ENCODE data around the gene SNORC. TPM values are rescaled to one million over a fixed set of nuclear protein-coding genes. Genes with fewer than 3 reads are reported as not detected.
A peak's percentile ranks its signal among the peaks of the same experiment; 100 is the strongest.

SNORC gene
- total RNA-seq, 2 donors from 2014 or later: 1.7 to 8.0 TPM

- no peak for DNase-seq (ENCODE audit: low spot score)
- no peaks in the 10 kb centered on the region for H3K4me1 ChIP-seq (replicated peaks)
- no peaks in the 10 kb centered on the region for H3K9me3 ChIP-seq
- no peak overlapping the region for H3K27ac ChIP-seq
- no peaks in the 10 kb centered on the region for H3K36me3 ChIP-seq
- H3K4me3 ChIP-seq: peak overlapping the region; percentile 38 to 45
- no peaks in the 10 kb centered on the region for H3K27me3 ChIP-seq (replicated peaks; ENCODE audit: insufficient read depth)
- intact Hi-C loops (cut with DNase I): no loop called here
- no peak for TF ChIP-seq CTCF (IDR thresholded peaks at IDR 0.05)
- TF ChIP-seq POLR2AphosphoS5 (IDR thresholded peaks at IDR 0.05): no peak
- TF ChIP-seq POLR2A (IDR thresholded peaks at IDR 0.05): no peak
- WGBS: 32% methylated on average over 14 of the region's 21 CpGs
These were observed 6.9 kb downstream of the SNORC start for GRCh38 chr2:232876978-232877441.

- Histone ChIP-seq H3K27me3 (replicated peaks; ENCODE audit: insufficient read depth) (no peaks in the 10 kb centered on the region), H3K9me3 (no peaks in the 10 kb centered on the region), H3K4me1 (replicated peaks) (no peaks in the 10 kb centered on the region), H3K36me3 (no peaks in the 10 kb centered on the region), H3K4me3 (no peak overlapping the region), H3K27ac (no peak overlapping the region)
- WGBS: 92% methylated on average over 13 of the region's 13 CpGs
- intact Hi-C loops (cut with DNase I): no loop called here
- DNase-seq (ENCODE audit: low spot score): no peak
- no peak for TF ChIP-seq CTCF (IDR thresholded peaks at IDR 0.05)
- TF ChIP-seq POLR2AphosphoS5 (IDR thresholded peaks at IDR 0.05): no peak
- TF ChIP-seq POLR2A (IDR thresholded peaks at IDR 0.05): no peak
These were observed 8.0 kb downstream of the SNORC start for GRCh38 chr2:232877940-232878511.

GRCh38 chr2:232878855-232879617 is 9.0 kb downstream of the SNORC start:
- DNase-seq (ENCODE audit: low spot score): no peak
- no peaks in the 10 kb centered on the region for H3K27me3 ChIP-seq (replicated peaks; ENCODE audit: insufficient read depth)
- TF ChIP-seq POLR2A (IDR thresholded peaks at IDR 0.05) (no peak), CTCF (IDR thresholded peaks at IDR 0.05) (no peak), POLR2AphosphoS5 (IDR thresholded peaks at IDR 0.05) (no peak)
- no peak overlapping the region for H3K27ac ChIP-seq
- no peaks in the 10 kb centered on the region for H3K4me1 ChIP-seq (replicated peaks)
- H3K9me3 ChIP-seq: no peaks in the 10 kb centered on the region
- intact Hi-C loops (cut with DNase I): no loop called here
- no peak overlapping the region for H3K4me3 ChIP-seq
- 89% methylated on average over 13 of the region's 20 CpGs for WGBS
- no peaks in the 10 kb centered on the region for H3K36me3 ChIP-seq

- Histone ChIP-seq H3K27ac (no peak overlapping the region), H3K9me3 (no peaks in the 10 kb centered on the region), H3K27me3 (replicated peaks; ENCODE audit: insufficient read depth) (no peaks in the 10 kb centered on the region), H3K36me3 (no peaks in the 10 kb centered on the region), H3K4me3 (no peak overlapping the region), H3K4me1 (replicated peaks) (no peaks in the 10 kb centered on the region)
- intact Hi-C loops (cut with DNase I): no loop called here
- TF ChIP-seq CTCF (IDR thresholded peaks at IDR 0.05): no peak
- TF ChIP-seq POLR2AphosphoS5 (IDR thresholded peaks at IDR 0.05): no peak
- TF ChIP-seq POLR2A (IDR thresholded peaks at IDR 0.05): no peak
- WGBS: 86% methylated on average over 17 of the region's 21 CpGs
- no peak for DNase-seq (ENCODE audit: low spot score)
These were observed 9.8 kb downstream of the SNORC start for GRCh38 chr2:232879618-232880494.

All from prostate gland (tissue), 2 donors.